Liver (tissue), 9 donors: ENCODE measurements around the gene LRRC23. TPM values are rescaled to one million over a fixed set of nuclear protein-coding genes. Genes with fewer than 3 reads are reported as not detected.

ENCODE experiments used
- DNase-seq: peaks from one replicate; pipeline ENCODE4 v3.0.0-alpha.2; 2017; ENCODE audit warnings: low spot score
- H3K27ac ChIP-seq, 2 donors: one replicate each; pipeline ENCODE4 v1.7.0; 2013; ENCODE audit warnings: inconsistent platforms in 2 of 2, low read length in 2 of 2, control low read depth in 1 of 2, low read depth in 1 of 2, mild to moderate bottlenecking in 1 of 2
- H3K27me3 ChIP-seq, 4 donors: one replicate each; pipeline versions ENCODE4 v1.6.1 to v1.7.0; 2013; ENCODE audit warnings: low read length in 3 of 4, inconsistent platforms in 1 of 4, mild to moderate bottlenecking in 1 of 4, moderate library complexity in 1 of 4; ENCODE audit not compliant: control insufficient read depth in 4 of 4, insufficient read depth in 4 of 4
- H3K36me3 ChIP-seq, 4 donors: one replicate each; pipeline versions ENCODE4 v1.6.1 to v1.7.0; 2013; ENCODE audit warnings: low read length in 3 of 4, mild to moderate bottlenecking in 3 of 4, low read depth in 1 of 4, moderate library complexity in 1 of 4; ENCODE audit not compliant: control insufficient read depth in 4 of 4, insufficient read depth in 3 of 4
- H3K4me1 ChIP-seq, 4 donors: one replicate each; pipeline versions ENCODE4 v1.6.1 to v1.7.0; 2013; ENCODE audit warnings: low read length in 3 of 4, mild to moderate bottlenecking in 3 of 4, moderate library complexity in 1 of 4; ENCODE audit not compliant: control insufficient read depth in 4 of 4, insufficient read depth in 4 of 4
- H3K4me3 ChIP-seq, 3 donors: one replicate each; pipeline versions ENCODE4 v1.6.1 to v1.7.0; 2013; ENCODE audit warnings: low read length in 3 of 3, control low read depth in 1 of 3, low read depth in 1 of 3, mild to moderate bottlenecking in 1 of 3
- H3K9ac ChIP-seq, 2 donors: one replicate each; pipeline ENCODE4 v1.7.0; 2013; ENCODE audit warnings: low read length in 2 of 2, mild to moderate bottlenecking in 2 of 2, moderate library complexity in 2 of 2, control low read depth in 1 of 2, low read depth in 1 of 2
- H3K9me3 ChIP-seq, 4 donors: one replicate each; pipeline versions ENCODE4 v1.6.1 to v1.7.0; 2013; ENCODE audit warnings: low read length in 3 of 4; ENCODE audit not compliant: control insufficient read depth in 4 of 4
- ATF3 ChIP-seq: IDR thresholded peaks from 2 replicates; pipeline ENCODE4 v1.6.1; 2016; ENCODE audit warnings: antibody characterized with exemption
- CTCF ChIP-seq: fragments of 150-350 bp; IDR thresholded peaks from 2 replicates; pipeline ENCODE4 v1.5.1; 2017; ENCODE audit warnings: improper control_type of control experiment, low read depth, low read length; ENCODE audit not compliant: missing input control
- EGR1 ChIP-seq, 2 donors: IDR thresholded peaks; 2 replicates each; pipeline ENCODE4 v1.6.1; 2016 to 2018; ENCODE audit warnings: antibody characterized with exemption in 2 of 2, low read depth in 2 of 2
- FOXA1 ChIP-seq: IDR thresholded peaks from 2 replicates; pipeline ENCODE4 v1.6.1; 2016; ENCODE audit warnings: antibody characterized with exemption
- FOXA2 ChIP-seq: IDR thresholded peaks from 2 replicates; pipeline ENCODE4 v1.6.1; 2016; ENCODE audit warnings: antibody characterized with exemption
- GABPA ChIP-seq, 2 donors: IDR thresholded peaks in 1 of 2; conservative IDR thresholded peaks in 1 of 2; 2 replicates each; pipeline ENCODE4 v1.6.1; 2016; ENCODE audit warnings: antibody characterized with exemption in 2 of 2, mild to moderate bottlenecking in 1 of 2, moderate library complexity in 1 of 2
- HNF4A ChIP-seq, 2 donors: conservative IDR thresholded peaks; 2 replicates each; pipeline ENCODE4 v1.6.1; 2016; ENCODE audit warnings: antibody characterized with exemption in 2 of 2, mild to moderate bottlenecking in 2 of 2
- HNF4G ChIP-seq: IDR thresholded peaks from 2 replicates; pipeline ENCODE4 v1.6.1; 2016; ENCODE audit warnings: antibody characterized with exemption
- JUND ChIP-seq, 2 donors: IDR thresholded peaks; 2 replicates each; pipeline ENCODE4 v1.6.1; 2016; ENCODE audit warnings: antibody characterized with exemption in 2 of 2
- NR2F2 ChIP-seq: IDR thresholded peaks from 2 replicates; pipeline ENCODE4 v1.6.1; 2016; ENCODE audit warnings: antibody characterized with exemption
- RAD21 ChIP-seq, 2 donors: IDR thresholded peaks; 2 replicates each; pipeline ENCODE4 v1.6.1; 2016; ENCODE audit warnings: antibody characterized with exemption in 2 of 2, mild to moderate bottlenecking in 2 of 2
- REST ChIP-seq: IDR thresholded peaks from 2 replicates; pipeline ENCODE4 v1.6.1; 2016; ENCODE audit warnings: antibody characterized with exemption, mild to moderate bottlenecking
- RXRA ChIP-seq, 2 donors: IDR thresholded peaks; 2 replicates each; pipeline ENCODE4 v1.6.1; 2017 to 2018; ENCODE audit warnings: antibody characterized with exemption in 2 of 2, mild to moderate bottlenecking in 1 of 2
- SP1 ChIP-seq: IDR thresholded peaks from 2 replicates; pipeline ENCODE4 v1.6.1; 2018; ENCODE audit warnings: antibody characterized with exemption, mild to moderate bottlenecking
- YY1 ChIP-seq: IDR thresholded peaks from 2 replicates; pipeline ENCODE4 v1.6.1; 2016; ENCODE audit warnings: antibody characterized with exemption, mild to moderate bottlenecking
- WGBS: extraction: QIAGEN DNeasy Blood & Tissue Kit; methylation state at CpG from one replicate; pipeline ENCODE4 v1.1.7; 2013; 5-methylcytosine and 5-hydroxymethylcytosine counted together
- polyA plus RNA-seq, 2 donors: library from polyadenylated mRNA; stranded (reverse) in 1 of 2; unstranded in 1 of 2; fragments of 200-250 nt in 1 of 2; fragments of >200 nt in 1 of 2; fragmentation: Nextera tagmentation in 1 of 2; extraction: Ambion mirVana in 1 of 2; gene quantifications; one replicate each; pipeline versions ENCODE4 v1.2.1 to v1.2.3, GENCODE V29; 2013 to 2015
- total RNA-seq, 2 donors: library from RNA; depleted of rRNA; stranded (reverse); fragments of >200 nt; gene quantifications; one replicate each; pipeline ENCODE4 v1.2.3, GENCODE V29; 2014
- TF ChIP-seq, protein P1 (sequence below): IDR thresholded peaks from 2 replicates; pipeline ENCODE4 v1.6.1; 2016; ENCODE audit warnings: antibody characterized with exemption
- TF ChIP-seq, protein P2 (sequence below): IDR thresholded peaks from 2 replicates; pipeline ENCODE4 v1.6.1; 2016; ENCODE audit warnings: antibody characterized with exemption
- donor health status: healthy.
- donor health status: healthy.
- donor health status: healthy.
- donor health status: healthy.
- donor health status: healthy.

The LRRC23 gene
- total and polyA plus RNA-seq, 4 donors = 0.92 to 3.6 (median 2.1) TPM

GRCh38 chr12:6894321-6894720 lies 10.3 kb upstream of the LRRC23 start (continued):
- TF ChIP-seq, protein P1, sequence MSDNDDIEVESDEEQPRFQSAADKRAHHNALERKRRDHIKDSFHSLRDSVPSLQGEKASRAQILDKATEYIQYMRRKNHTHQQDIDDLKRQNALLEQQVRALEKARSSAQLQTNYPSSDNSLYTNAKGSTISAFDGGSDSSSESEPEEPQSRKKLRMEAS = no peak

DNA sequence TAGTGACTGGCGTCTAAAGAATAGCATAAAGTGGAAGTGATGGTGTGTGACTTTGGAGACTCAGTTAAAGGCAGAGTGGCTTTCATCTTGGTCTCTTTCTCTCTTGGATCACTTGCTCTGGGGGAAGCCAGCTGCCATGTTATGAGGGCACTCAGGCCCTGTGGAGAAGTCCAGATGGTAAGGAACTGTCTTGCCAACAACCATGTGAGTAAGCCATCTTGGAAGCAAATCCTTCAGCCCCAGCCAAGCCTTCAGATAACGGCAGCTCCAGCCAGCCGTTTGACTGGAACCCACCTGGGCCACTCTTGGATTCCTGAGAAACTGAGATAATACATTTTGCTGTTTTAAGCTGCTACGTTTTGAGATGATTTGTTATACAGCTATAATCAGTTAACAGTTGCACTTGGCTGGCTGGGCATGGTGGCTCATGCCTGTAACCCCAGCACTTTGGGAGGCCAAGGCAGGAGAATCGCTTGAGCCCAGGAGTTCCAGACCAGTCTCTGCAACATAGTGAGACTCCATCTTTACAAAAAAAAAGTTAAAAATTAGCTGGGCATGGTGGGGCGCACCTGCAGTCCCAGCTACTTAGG lies 7.7 kb upstream of the LRRC23 start:
- Histone ChIP-seq H3K27ac (no peak overlapping the region), H3K4me1 (no peaks in the 10 kb centered on the region), H3K27me3 (no peaks in the 10 kb centered on the region), H3K4me3 (no peak overlapping the region), H3K9ac (no peak overlapping the region), H3K9me3 (no peaks in the 10 kb centered on the region), H3K36me3 (no peaks in the 10 kb centered on the region)
- WGBS = 94% methylated on average over 6 of the region's 6 CpGs
- no peak for DNase-seq
- TF ChIP-seq GABPA (IDR thresholded peaks at IDR 0.05 in 1 of 2, conservative IDR thresholded peaks at IDR 0.05 in 1 of 2) (no peak), HNF4A (conservative IDR thresholded peaks at IDR 0.05) (no peak), ATF3 (no peak), YY1 (no peak), RXRA (IDR thresholded peaks at IDR 0.05) (no peak), JUND (IDR thresholded peaks at IDR 0.05) (no peak), REST (no peak), NR2F2 (no peak), FOXA1 (no peak)
- TF ChIP-seq, protein P1 = no peak

GRCh38 chr12:6899427-6899826 lies 5.2 kb upstream of the LRRC23 start:
- WGBS = 77% methylated on average over 5 of the region's 5 CpGs
- DNase-seq = no peak
- H3K4me1 ChIP-seq = peaks cover 0 to 3% (median 2%) of the 10 kb centered on the region in 4 donors
- no peaks in the 10 kb centered on the region for H3K36me3 ChIP-seq
- H3K9ac ChIP-seq = no peak overlapping the region
- H3K27ac ChIP-seq = no peak overlapping the region
- no peaks in the 10 kb centered on the region for H3K27me3 ChIP-seq
- H3K9me3 ChIP-seq = no peaks in the 10 kb centered on the region
- H3K4me3 ChIP-seq = no peak overlapping the region
- TF ChIP-seq FOXA2 (no peak), FOXA1 (no peak), RAD21 (IDR thresholded peaks at IDR 0.05) (no peak), REST (no peak), HNF4A (conservative IDR thresholded peaks at IDR 0.05) (no peak), SP1 (no peak), HNF4G (no peak), GABPA (IDR thresholded peaks at IDR 0.05 in 1 of 2, conservative IDR thresholded peaks at IDR 0.05 in 1 of 2) (no peak), EGR1 (IDR thresholded peaks at IDR 0.05; ENCODE audit: low read depth in 2 of 2) (no peak), ATF3 (no peak), CTCF (no peak)
- TF ChIP-seq, protein P1 = no peak
- TF ChIP-seq, protein P2, sequence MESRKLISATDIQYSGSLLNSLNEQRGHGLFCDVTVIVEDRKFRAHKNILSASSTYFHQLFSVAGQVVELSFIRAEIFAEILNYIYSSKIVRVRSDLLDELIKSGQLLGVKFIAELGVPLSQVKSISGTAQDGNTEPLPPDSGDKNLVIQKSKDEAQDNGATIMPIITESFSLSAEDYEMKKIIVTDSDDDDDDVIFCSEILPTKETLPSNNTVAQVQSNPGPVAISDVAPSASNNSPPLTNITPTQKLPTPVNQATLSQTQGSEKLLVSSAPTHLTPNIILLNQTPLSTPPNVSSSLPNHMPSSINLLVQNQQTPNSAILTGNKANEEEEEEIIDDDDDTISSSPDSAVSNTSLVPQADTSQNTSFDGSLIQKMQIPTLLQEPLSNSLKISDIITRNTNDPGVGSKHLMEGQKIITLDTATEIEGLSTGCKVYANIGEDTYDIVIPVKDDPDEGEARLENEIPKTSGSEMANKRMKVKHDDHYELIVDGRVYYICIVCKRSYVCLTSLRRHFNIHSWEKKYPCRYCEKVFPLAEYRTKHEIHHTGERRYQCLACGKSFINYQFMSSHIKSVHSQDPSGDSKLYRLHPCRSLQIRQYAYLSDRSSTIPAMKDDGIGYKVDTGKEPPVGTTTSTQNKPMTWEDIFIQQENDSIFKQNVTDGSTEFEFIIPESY = no peak
